Gastrocnemius medialis (tissue), 4 donors: Measurements from ENCODE around the gene SHISAL2A. TPM values are rescaled to one million over a fixed set of nuclear protein-coding genes. Genes with fewer than 3 reads are reported as not detected.
"Not testable (repeated sequence)": the region's sequence is repeated elsewhere in the genome, so short reads cannot be mapped to it uniquely, and the experiment has no call there.

Experiments used
- ATAC-seq, 2 donors: fragments of 150-250 bp; one replicate each; pipeline ENCODE4 v1.9.1; 2016
- DNase-seq, 2 donors: peaks; one replicate each; pipeline ENCODE4 v3.0.0-alpha.2; 2019
- H3K27ac ChIP-seq, 4 donors: fragments of 200-600 bp; sonication (generic); 1 replicate in 1 of 4; 2 replicates in 3 of 4; pipeline ENCODE4 v1.5.1; 2016 to 2018; ENCODE audit warnings: mild to moderate bottlenecking in 2 of 4, moderate library complexity in 1 of 4
- H3K27me3 ChIP-seq, 3 donors: fragments of 200-600 bp; sonication (generic) in 2 of 3; 1 replicate in 1 of 3; 2 replicates in 2 of 3; pipeline versions ENCODE4 v1.5.1 to v1.6.0; 2016 to 2019; ENCODE audit warnings: mild to moderate bottlenecking in 1 of 3, moderate library complexity in 1 of 3
- H3K36me3 ChIP-seq, 2 donors: fragments of 200-600 bp; sonication (generic) in 1 of 2; one replicate each; pipeline ENCODE4 v1.5.1; 2017 to 2018
- H3K4me1 ChIP-seq, 2 donors: fragments of 200-600 bp; sonication (generic) in 1 of 2; one replicate each; pipeline ENCODE4 v1.5.1; 2016 to 2017; ENCODE audit warnings: mild to moderate bottlenecking in 2 of 2
- H3K4me3 ChIP-seq, 4 donors: fragments of 200-600 bp; sonication (generic) in 3 of 4; 1 replicate in 1 of 4; 2 replicates in 3 of 4; pipeline ENCODE4 v1.5.1; 2016 to 2019; ENCODE audit warnings: mild to moderate bottlenecking in 2 of 4
- H3K9me3 ChIP-seq, 3 donors: fragments of 200-600 bp; sonication (generic) in 2 of 3; 1 replicate in 1 of 3; 2 replicates in 2 of 3; pipeline ENCODE4 v1.5.1; 2016 to 2019
- CTCF ChIP-seq, 5 experiments: fragments of 450-650 bp in 3 of 5; fragments of 200-600 bp in 2 of 5; sonication (generic) in 2 of 5; IDR thresholded peaks in 4 of 5; conservative IDR thresholded peaks in 1 of 5; 1 replicate in 4 of 5; 2 replicates in 1 of 5; pipeline ENCODE4 v1.5.1; 2016 to 2019; ENCODE audit warnings: antibody characterized with exemption in 5 of 5, mild to moderate bottlenecking in 3 of 5, moderate library complexity in 3 of 5
- POLR2A ChIP-seq, 2 donors: fragments of 450-650 bp; IDR thresholded peaks; one replicate each; pipeline ENCODE4 v1.6.1; 2017; ENCODE audit warnings: antibody characterized with exemption in 2 of 2, mild to moderate bottlenecking in 2 of 2, moderate library complexity in 2 of 2
- in situ Hi-C, 4 donors: fragments of 200-750 bp; cut with MboI; loops; one replicate each; pipeline versions ENCODE4 v1.15.0 to v1.8.0; 2017; ENCODE audit warnings: low sequenced_read_pairs in 4 of 4
- intact Hi-C: fragments of 100-400 bp; cut with DNase I; formaldehyde crosslinking; loops from one replicate; pipeline ENCODE4 v1.15.1; 2023; ENCODE audit warnings: low total_unique reads
- total RNA-seq, 4 donors: library from RNA; depleted of rRNA; stranded (reverse); fragments of >200 nt; gene quantifications; one replicate each; pipeline versions ENCODE4 v1.1.0 to v1.2.3, GENCODE V29; 2016

Gene SHISAL2A
- total RNA-seq, 4 donors from 2014 or later: 0.33 to 0.41 TPM; not detected in 2

GRCh38 chr1:52686830-52687229 is 53.9 kb downstream of the SHISAL2A start:
- H3K9me3 ChIP-seq: no peaks in the 10 kb centered on the region
- ATAC-seq (peak; percentile 5 to 43), DNase-seq (no peak)
- H3K27me3 ChIP-seq: no peaks in the 10 kb centered on the region
- peaks cover 5 to 6% of the 10 kb centered on the region in 2 donors for H3K4me1 ChIP-seq
- intact Hi-C loops (loop anchor here (2.0 to 10.0 kb wide), 3 partner anchors 202 to 320 kb away; partner anchors contain the start of genes CC2D1B, ORC1 and PRPF38A), in situ Hi-C loops (loop anchor here (25.0 kb wide), 3 partner anchors 250 to 550 kb away; partner anchors contain the start of genes ORC1 (in 3 of the 4), PRPF38A (in 3 of the 4) and ZFYVE9 (in 2 of the 4))
- no peak overlapping the region for H3K4me3 ChIP-seq
- peaks cover 0 to 49% of the 10 kb centered on the region in 2 donors for H3K36me3 ChIP-seq
- TF ChIP-seq POLR2A (IDR thresholded peaks at IDR 0.05) (no peak), CTCF (IDR thresholded peaks at IDR 0.05 in 4 of 5, conservative IDR thresholded peaks at IDR 0.05 in 1 of 5) (no peak)
- peak overlapping the region; percentile 42 to 65 (median 50) for H3K27ac ChIP-seq

- in situ Hi-C loops: loop anchor here (25.0 kb wide), 3 partner anchors 255 to 555 kb away; partner anchors contain the start of genes ORC1 (in 3 of the 4), PRPF38A (in 3 of the 4) and ZFYVE9 (in 2 of the 4)
- no peak for DNase-seq
- Histone ChIP-seq H3K4me1 (peaks cover 0 to 1% of the 10 kb centered on the region in 2 donors), H3K27ac (no peak overlapping the region), H3K27me3 (no peaks in the 10 kb centered on the region), H3K9me3 (no peaks in the 10 kb centered on the region), H3K36me3 (peaks cover 0 to 51% of the 10 kb centered on the region in 2 donors), H3K4me3 (no peak overlapping the region)
- intact Hi-C loops: no loop called here
- ATAC-seq: no peak
- TF ChIP-seq POLR2A (IDR thresholded peaks at IDR 0.05) (no peak), CTCF (IDR thresholded peaks at IDR 0.05 in 4 of 5, conservative IDR thresholded peaks at IDR 0.05 in 1 of 5) (no peak)
These were observed 58.9 kb downstream of the SHISAL2A start for GRCh38 chr1:52691821-52692220.

GRCh38 chr1:52692697-52693096 is 59.7 kb downstream of the SHISAL2A start:
- Histone ChIP-seq H3K9me3 (no peaks in the 10 kb centered on the region), H3K4me3 (no peak overlapping the region), H3K4me1 (peaks cover 6 to 8% of the 10 kb centered on the region in 2 donors), H3K27ac (no peak overlapping the region), H3K36me3 (peaks cover 0 to 42% of the 10 kb centered on the region in 2 donors), H3K27me3 (no peaks in the 10 kb centered on the region)
- ATAC-seq (no peak), DNase-seq (no peak)
- in situ Hi-C loops: loop anchor here (25.0 kb wide), 3 partner anchors 255 to 555 kb away; partner anchors contain the start of genes ORC1 (in 3 of the 4), PRPF38A (in 3 of the 4) and ZFYVE9 (in 2 of the 4)
- intact Hi-C loops: no loop called here
- TF ChIP-seq CTCF (IDR thresholded peaks at IDR 0.05 in 4 of 5, conservative IDR thresholded peaks at IDR 0.05 in 1 of 5): no peak
- TF ChIP-seq POLR2A (IDR thresholded peaks at IDR 0.05): no peak

- H3K27me3 ChIP-seq, intact Hi-C loops, DNase-seq, H3K4me1 ChIP-seq, ATAC-seq, H3K4me3 ChIP-seq, H3K27ac ChIP-seq, H3K9me3 ChIP-seq: not testable (repeated sequence)
- in situ Hi-C loops: loop anchor here (25.0 kb wide), 3 partner anchors 256 to 556 kb away; partner anchors contain the start of genes ORC1 (in 3 of the 4), PRPF38A (in 3 of the 4) and ZFYVE9 (in 2 of the 4)
- peaks cover 0 to 37% of the 10 kb centered on the region in 2 donors for H3K36me3 ChIP-seq
These were observed 60.4 kb downstream of the SHISAL2A start for GRCh38 chr1:52693351-52693750.

GRCh38 chr1:52693843-52694242 is 60.9 kb downstream of the SHISAL2A start:
- Histone ChIP-seq H3K27me3 (no peaks in the 10 kb centered on the region), H3K4me1 (peaks cover 8 to 13% of the 10 kb centered on the region in 2 donors), H3K27ac (no peak overlapping the region), H3K4me3 (no peak overlapping the region), H3K9me3 (no peaks in the 10 kb centered on the region), H3K36me3 (peaks cover 0 to 32% of the 10 kb centered on the region in 2 donors)
- intact Hi-C loops: no loop called here
- no peak for TF ChIP-seq POLR2A (IDR thresholded peaks at IDR 0.05)
- TF ChIP-seq CTCF (IDR thresholded peaks at IDR 0.05 in 4 of 5, conservative IDR thresholded peaks at IDR 0.05 in 1 of 5): no peak
- no peak for ATAC-seq
- DNase-seq: no peak
- in situ Hi-C loops: loop anchor here (25.0 kb wide), 3 partner anchors 257 to 557 kb away; partner anchors contain the start of genes ORC1 (in 3 of the 4), PRPF38A (in 3 of the 4) and ZFYVE9 (in 2 of the 4)
